GM19438 (cell line): ENCODE measurements around the gene CEACAM4.
"Not testable (repeated sequence)": the region's sequence is repeated elsewhere in the genome, so short reads cannot be mapped to it uniquely, and the experiment has no call there.

ENCODE experiments used
- ATAC-seq: cut with Tn5 transposase; IDR thresholded peaks from one replicate; pipeline ENCODE4 v1.9.1; 2021; ENCODE audit warnings: low read depth; ENCODE audit not compliant: unreplicated experiment

CEACAM4 gene

GRCh38 chr19:41626877-41627276 lies at the start of gene CEACAM4:
TSS of gene CEACAM4 (minus strand) at chr19:41627074. CDS start at chr19:41626963, 111 bp downstream.
- no peak for ATAC-seq

GRCh38 chr19:41671486-41671885 lies 44.6 kb upstream of the CEACAM4 start:
- ATAC-seq, result no peak

GRCh38 chr19:41670755-41671154 lies 43.9 kb upstream of the CEACAM4 start:
- ATAC-seq, result no peak

GRCh38 chr19:41668315-41668714 lies 41.4 kb upstream of the CEACAM4 start:
- no peak for ATAC-seq

- no peak for ATAC-seq
Observed at GRCh38 chr19:41666075-41666474, 39.2 kb upstream of the CEACAM4 start.

GRCh38 chr19:41657157-41657556 lies 30.3 kb upstream of the CEACAM4 start:
- ATAC-seq, result no peak

- not testable (repeated sequence) for ATAC-seq
Observed at GRCh38 chr19:41656756-41657155, 29.9 kb upstream of the CEACAM4 start.

- ATAC-seq, result no peak
Observed at GRCh38 chr19:41652250-41652649, 25.4 kb upstream of the CEACAM4 start.

- ATAC-seq, result no peak
Observed at GRCh38 chr19:41649827-41650226, 23.0 kb upstream of the CEACAM4 start.

- no peak for ATAC-seq
Observed at GRCh38 chr19:41646589-41647204, 19.8 kb upstream of the CEACAM4 start.

GRCh38 chr19:41641879-41642485 lies 15.1 kb upstream of the CEACAM4 start:
- no peak for ATAC-seq

GRCh38 chr19:41638641-41639081 lies 11.8 kb upstream of the CEACAM4 start:
- ATAC-seq, result no peak

- ATAC-seq, result no peak
Observed at GRCh38 chr19:41637484-41637883, 10.6 kb upstream of the CEACAM4 start.

GRCh38 chr19:41627966-41628675 lies 1.2 kb upstream of the CEACAM4 start:
- no peak for ATAC-seq

- ATAC-seq, result no peak
Observed at GRCh38 chr19:41626278-41626677, 596 bp downstream of the CEACAM4 start.

GRCh38 chr19:41624937-41625336 lies 1.9 kb downstream of the CEACAM4 start:
- no peak for ATAC-seq

GRCh38 chr19:41624515-41624914 lies 2.4 kb downstream of the CEACAM4 start:
- no peak for ATAC-seq

- no peak for ATAC-seq
Observed at GRCh38 chr19:41623360-41623759, 3.5 kb downstream of the CEACAM4 start.

GRCh38 chr19:41621654-41622053 lies 5.2 kb downstream of the CEACAM4 start:
- ATAC-seq, result no peak

- ATAC-seq, result no peak
Observed at GRCh38 chr19:41621226-41621625, 5.6 kb downstream of the CEACAM4 start.

GRCh38 chr19:41620171-41620570 lies 6.7 kb downstream of the CEACAM4 start:
- no peak for ATAC-seq
